Body of pancreas (tissue), 4 donors: ENCODE data around the gene SORCS1.

ENCODE experiments used
- CTCF ChIP-seq, 7 experiments: fragments of 450-650 bp in 4 of 7; fragments of 200-600 bp in 3 of 7; sonication (generic) in 3 of 7; IDR thresholded peaks; one replicate each; pipeline ENCODE4 v1.5.1; 2016 to 2019; ENCODE audit warnings: antibody characterized with exemption in 7 of 7
- POLR2A ChIP-seq, 3 donors: fragments of 450-650 bp; IDR thresholded peaks; one replicate each; pipeline ENCODE4 v1.6.1; 2016; ENCODE audit warnings: antibody characterized with exemption in 3 of 3, mild to moderate bottlenecking in 2 of 3

- TF ChIP-seq CTCF (IDR thresholded peaks at IDR 0.05): no peak
- no peak for TF ChIP-seq POLR2A (IDR thresholded peaks at IDR 0.05)
Observed at GRCh38 chr10:106897719-106898118, 266.8 kb downstream of the SORCS1 start.
